8988T (cell line): ENCODE results near the gene F10.
"Not testable (repeated sequence)": the region's sequence is repeated elsewhere in the genome, so short reads cannot be mapped to it uniquely, and the experiment has no call there.

ENCODE experiments used
- DNase-seq: peaks from one replicate; pipeline ENCODE4 v3.0.0; 2011

F10 gene

GRCh38 chr13:113122550-113123225 lies at the start of gene F10:
TSS of gene F10 (plus strand) at chr13:113122799. CDS start at chr13:113122856, 57 bp downstream.
- DNase-seq, result no peak

- DNase-seq, result no peak
These were observed 48.7 kb upstream of the F10 start for GRCh38 chr13:113073942-113074341.

- DNase-seq, result no peak
These were observed 48.2 kb upstream of the F10 start for GRCh38 chr13:113074401-113074800.

- no peak for DNase-seq
These were observed 47.7 kb upstream of the F10 start for GRCh38 chr13:113074876-113075275.

GRCh38 chr13:113075711-113076110 lies 46.9 kb upstream of the F10 start:
- DNase-seq, result no peak

GRCh38 chr13:113076681-113077401 lies 45.8 kb upstream of the F10 start:
- DNase-seq, result no peak

GRCh38 chr13:113077566-113077952 lies 45.0 kb upstream of the F10 start:
- DNase-seq, result no peak

- no peak for DNase-seq
These were observed 44.4 kb upstream of the F10 start for GRCh38 chr13:113077953-113078901.

GRCh38 chr13:113078902-113079780 lies 43.5 kb upstream of the F10 start:
- no peak for DNase-seq

- not testable (repeated sequence) for DNase-seq
These were observed 42.9 kb upstream of the F10 start for GRCh38 chr13:113079781-113080080.

GRCh38 chr13:113080361-113080831 lies 42.2 kb upstream of the F10 start:
- DNase-seq, result no peak

GRCh38 chr13:113080901-113081521 lies 41.6 kb upstream of the F10 start:
- DNase-seq, result no peak

GRCh38 chr13:113082198-113083021 lies 40.2 kb upstream of the F10 start:
- no peak for DNase-seq

- DNase-seq, result no peak
These were observed 39.6 kb upstream of the F10 start for GRCh38 chr13:113083022-113083373.

- no peak for DNase-seq
These were observed 39.1 kb upstream of the F10 start for GRCh38 chr13:113083402-113084061.

GRCh38 chr13:113084094-113084942 lies 38.3 kb upstream of the F10 start:
- no peak for DNase-seq

GRCh38 chr13:113084943-113085540 lies 37.6 kb upstream of the F10 start:
- DNase-seq, result no peak

GRCh38 chr13:113086031-113086750 lies 36.4 kb upstream of the F10 start:
- peak; percentile 70 for DNase-seq
